Stimulated activated CD4-positive, alpha-beta T cell treated with anti-CD3 and anti-CD28 coated beads, Interleukin-2, amount 100 ng/mL, for 24 hours (primary cell): Measurements from ENCODE around the gene TFPI.
"Not testable (repeated sequence)": the region's sequence is repeated elsewhere in the genome, so short reads cannot be mapped to it uniquely, and the experiment has no call there.

Experiments used
- DNase-seq, 2 donors: peaks; one replicate each; pipeline ENCODE4 v3.0.0-alpha.2; 2020

The TFPI gene

DNA sequence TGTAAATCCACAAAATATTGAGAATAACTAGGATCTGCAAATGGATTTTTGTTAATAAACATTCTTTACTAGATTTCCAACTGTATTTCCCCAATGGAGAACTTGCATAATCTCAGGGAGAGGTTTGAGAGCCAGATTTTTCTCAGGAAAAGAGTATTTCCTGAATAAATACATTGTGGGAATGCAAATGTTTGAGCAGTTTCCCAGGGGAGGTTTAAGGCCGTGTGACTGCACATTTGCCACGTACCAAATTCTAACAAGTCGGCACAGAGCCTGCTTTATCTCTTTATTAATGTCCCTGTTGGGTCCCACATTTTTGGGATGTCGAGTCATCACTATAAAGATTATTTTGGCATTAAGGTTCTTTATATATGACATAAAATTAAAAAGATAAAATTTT is 27.0 kb downstream of the TFPI start:
- DNase-seq, result no peak

DNA sequence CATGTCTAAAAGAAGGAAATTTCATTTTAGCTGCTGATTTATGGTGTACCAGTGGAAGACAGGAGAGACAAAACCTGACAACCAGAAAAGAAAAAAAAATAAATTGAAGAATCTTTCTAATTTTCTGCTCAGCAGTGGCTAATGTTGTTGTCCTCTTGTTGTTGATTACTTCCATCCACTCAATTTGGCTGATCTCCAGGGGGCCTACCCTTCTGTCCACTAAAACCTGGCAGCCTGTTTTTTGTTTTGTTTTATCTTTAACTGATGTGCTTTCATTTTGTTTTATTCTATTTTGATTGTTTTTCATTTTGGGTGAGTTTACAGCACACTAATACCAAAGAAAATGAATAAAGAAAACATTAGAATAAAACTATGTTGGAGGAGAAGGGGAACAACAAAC is 27.4 kb downstream of the TFPI start:
- no peak for DNase-seq

DNA sequence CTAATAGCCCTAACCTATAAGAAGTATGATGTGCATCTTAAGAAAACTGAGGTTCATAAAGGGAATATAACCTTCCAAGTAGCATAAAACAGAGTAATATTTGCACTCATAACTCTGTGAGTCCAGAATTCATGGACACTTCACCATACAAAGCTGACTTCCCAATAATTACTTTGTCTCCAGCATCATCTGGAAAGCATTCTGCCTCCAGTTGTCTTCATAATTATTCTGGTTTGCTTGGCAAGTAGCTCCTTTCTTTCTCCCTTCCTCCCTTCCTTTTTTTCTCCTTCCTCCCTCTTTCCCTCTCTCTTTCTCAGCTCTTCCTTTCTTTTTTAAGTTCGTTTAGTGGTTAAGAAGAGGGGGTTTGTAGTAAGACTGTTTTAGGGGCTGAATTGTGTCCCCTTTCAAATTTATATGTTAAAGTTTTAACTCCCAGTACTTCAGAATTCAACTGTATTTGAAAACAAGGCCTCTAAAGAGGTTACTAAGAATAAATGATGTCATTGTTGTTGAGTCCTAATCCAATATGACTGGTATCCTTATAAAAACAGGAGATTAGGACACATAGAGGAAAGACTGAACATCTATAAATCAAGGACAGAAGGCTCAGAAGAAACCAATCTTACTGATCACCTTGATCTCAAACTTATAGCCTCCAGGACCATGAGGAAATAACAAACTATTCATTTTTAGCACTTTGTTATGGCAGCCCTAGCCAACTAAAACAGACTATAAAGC is 28.9 kb downstream of the TFPI start:
- no peak for DNase-seq

DNA sequence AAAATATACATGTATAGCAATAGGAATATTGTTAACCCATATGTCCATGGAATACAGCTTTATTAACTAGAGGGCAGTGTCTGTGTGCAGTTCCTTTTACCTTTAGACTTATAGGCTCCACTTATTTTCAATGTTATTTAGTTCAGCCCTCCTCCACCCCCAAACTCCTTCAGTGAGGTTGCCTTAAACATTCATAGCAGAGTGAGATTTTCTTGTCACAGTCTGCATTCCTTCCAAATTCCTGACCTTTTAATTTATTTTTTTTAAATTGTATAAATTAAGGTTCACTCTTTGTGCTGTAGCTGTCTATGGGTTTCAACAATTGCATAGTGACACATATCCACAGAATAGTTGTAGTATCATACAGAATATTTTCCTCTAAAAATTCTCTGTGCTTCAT is 30.9 kb downstream of the TFPI start:
- no peak for DNase-seq

DNA sequence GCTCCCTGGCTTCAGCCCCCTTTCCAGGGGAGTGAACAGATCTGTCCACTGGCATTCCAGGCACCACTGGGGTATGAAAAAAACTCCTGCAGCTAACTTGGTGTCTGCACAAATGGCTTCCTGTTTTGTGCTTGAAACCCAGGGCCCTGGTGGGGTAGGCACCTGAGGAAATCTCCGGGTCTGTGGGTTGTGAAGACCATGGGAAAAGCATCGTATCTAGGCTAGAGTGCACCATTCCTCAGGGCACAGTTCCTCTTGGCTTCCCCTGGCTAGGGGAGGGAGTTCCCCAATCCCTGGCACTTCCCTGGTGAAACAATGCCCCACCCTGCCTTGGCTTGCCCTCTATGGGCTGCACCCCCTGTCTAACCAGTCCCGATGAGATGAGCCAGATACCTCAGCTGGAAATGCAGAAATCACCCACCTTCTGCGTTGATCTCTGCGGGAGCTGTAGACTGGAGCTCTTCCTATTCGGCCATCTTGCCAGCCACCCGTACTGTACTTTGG is 34.1 kb downstream of the TFPI start:
- no peak for DNase-seq

DNA sequence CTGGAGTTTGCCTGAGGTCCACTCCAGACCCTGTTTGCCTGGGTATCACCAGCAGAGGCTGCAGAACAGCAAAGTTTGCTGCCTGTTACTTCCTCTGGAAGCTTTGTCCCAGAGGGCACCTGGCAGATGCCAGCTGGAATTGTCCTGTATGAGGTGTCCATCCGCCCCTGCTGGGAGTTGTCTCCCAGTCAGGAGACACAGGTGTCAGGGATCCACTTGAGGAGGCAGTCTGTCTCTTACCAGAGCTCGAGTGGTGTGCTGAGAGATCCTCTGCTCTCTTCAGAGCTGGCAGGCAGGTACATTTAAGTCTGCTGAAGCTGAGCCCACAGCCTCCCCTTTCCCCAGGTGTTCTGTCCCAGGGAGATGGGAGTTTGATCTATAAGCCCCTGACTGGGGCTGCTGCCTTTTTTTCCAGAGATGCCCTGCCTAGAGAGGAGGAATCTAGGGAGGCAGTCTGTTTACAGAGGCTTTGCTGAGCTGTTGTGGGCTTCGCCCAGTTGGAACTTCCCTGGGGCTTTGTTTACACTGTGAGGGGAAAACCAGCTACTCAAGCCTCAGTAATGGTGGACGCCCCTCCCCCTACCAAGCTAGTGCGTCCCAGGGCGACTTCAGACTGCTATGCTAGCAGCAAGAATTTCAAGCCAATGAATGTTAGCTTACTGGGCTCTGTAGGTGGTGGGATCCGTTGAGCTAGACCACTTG is 34.7 kb downstream of the TFPI start:
- DNase-seq, result no peak

DNA sequence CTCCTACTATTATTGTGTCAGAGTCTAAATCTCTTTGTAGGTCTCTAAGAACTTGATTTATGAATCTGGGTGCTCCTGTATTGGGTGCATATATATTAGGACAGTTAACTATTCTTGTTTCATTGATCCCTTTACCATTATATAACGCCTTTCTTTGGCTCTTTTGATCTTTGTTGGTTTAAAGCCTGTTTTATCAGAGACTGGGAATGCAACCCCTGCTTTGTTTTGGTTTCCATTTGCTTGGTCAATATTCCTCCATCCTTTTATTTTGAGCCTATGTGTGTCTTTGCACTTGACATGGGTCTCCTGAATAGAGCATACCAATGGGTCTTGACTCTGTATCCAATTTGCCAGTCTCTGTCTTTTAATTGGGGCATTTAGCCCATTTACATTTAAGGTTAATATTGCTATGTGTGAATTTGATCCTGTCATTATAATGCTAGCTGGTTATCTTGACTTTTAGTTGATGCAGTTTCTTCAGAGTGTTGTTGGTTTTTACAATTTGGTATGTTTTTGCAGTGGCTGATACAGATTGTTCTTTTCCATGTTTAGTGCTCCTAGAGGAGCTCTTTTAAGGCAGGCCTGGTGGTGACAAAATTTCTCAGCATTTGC is 36.4 kb downstream of the TFPI start:
- DNase-seq, result not testable (repeated sequence)

DNA sequence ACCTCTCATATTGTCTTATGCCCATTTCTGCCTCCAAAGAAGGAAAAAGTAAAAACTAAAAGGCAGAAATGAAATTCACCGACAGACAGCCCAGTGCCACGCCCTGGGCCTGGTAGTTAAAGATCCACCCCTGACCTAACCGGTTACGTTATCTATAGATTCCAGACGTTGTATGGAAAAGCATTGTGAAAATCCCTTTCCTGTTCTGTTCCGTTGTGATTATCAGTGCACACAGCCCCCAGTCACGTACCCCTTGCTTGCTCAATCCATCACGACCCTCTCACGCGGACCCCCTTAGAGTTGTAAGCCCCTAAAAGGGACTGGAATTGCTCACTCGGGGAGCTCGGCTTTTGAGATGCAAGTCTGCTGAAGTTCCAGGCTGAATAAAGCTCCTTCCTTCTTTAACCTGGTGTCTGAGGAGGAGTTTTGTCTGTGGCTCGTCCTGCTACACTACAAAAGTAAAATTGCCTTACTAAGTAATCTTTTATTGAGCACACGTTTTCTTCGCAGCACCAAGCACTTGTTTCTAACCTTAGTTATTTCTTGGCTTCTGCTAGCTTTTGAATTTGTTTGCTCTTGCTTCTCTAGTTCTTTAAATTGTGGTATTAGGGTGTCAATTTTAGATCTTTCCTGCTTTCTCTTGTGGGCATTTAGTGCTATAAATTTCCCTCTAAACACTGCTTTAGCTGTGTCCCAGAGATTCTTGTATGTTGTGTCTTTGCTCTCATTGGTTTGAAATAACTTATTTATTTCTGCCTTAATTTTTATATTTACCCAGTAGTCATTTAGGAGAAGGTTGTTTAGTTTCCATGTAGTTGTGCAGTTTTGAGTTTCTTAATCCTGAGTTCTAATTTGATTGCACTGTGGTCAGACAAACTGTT is 37.4 kb downstream of the TFPI start:
- not testable (repeated sequence) for DNase-seq

DNA sequence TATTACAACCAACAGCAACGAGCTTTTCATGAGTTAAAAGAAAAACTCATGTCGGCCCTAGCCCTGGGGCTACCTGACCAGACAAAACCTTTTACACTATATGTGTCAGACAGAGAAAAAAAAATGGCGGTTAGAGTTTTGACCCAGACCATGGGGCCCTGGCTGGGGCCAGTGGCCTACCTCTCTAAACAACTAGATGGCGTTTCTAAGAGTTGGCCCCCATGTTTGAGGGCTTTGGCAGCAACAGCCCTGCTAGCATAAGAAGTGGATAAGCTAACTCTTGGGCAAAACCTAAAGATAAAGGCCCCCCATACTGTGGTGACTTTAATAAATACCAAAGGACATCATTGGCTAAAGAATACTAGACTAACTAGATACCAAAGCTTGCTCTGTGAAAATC is 39.3 kb downstream of the TFPI start:
- DNase-seq, result no peak

DNA sequence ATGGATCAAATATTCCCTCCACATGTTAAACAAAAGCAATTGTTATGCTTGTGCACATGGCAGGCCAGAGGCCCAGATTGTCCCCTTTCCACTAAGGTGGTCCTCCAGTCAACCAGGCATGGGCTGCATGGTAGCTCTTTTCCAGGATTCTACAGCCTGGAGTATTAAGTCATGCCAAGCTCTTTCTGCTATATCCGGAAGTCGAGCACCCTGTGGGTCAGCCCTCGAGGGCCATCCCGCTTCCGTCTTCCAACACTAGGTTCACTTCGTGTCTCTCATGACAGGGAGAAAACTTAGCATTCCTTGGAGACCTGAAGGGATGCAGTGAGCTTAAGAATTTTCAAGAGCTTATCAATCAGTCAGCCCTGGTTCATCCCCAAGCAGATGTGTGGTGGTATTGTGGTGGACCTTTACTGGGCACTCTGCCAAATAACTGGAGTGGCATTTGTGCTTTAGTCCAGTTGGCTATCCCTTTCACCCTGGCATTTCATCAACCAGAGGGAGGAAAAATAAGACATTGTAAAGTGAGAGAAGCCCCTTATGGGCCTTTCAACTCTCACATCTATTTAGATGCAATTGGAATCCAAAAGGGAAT is 39.9 kb downstream of the TFPI start:
- not testable (repeated sequence) for DNase-seq

DNA sequence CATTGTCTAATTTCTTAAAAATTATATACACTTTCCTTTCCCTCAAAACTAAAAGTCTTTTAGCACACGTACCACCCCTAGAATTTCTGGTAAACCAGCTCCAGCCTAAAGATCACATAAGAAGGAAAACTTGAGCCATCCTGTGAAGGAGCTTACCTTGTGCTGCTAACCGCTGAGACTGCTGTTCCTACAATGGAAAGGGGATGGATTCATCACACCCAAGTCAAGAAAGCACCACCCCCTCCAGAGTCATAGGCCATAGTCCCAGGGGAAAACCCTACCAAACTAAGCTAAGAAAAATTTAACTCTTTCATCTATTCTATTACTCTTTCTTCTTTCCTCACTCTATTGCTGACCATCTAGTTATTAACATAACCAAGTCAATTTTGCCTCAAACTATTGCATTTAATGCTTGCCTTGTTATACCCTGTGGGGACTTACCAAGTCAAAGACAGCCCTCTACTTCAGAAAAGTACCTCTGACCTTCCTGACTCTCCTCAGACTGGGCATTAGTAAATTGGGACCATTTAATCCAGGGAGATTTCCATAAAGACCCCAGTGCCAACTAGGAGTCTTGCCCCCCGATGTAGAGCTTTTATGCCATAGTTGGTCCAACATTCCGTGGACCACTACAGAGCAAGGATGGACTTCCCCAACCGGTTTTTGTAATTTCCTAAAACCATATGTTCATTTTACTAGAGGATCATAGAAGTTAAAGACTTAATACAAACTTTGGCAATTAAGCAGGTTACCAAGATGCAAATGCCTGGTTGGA is 40.6 kb downstream of the TFPI start:
- DNase-seq, result not testable (repeated sequence)

DNA sequence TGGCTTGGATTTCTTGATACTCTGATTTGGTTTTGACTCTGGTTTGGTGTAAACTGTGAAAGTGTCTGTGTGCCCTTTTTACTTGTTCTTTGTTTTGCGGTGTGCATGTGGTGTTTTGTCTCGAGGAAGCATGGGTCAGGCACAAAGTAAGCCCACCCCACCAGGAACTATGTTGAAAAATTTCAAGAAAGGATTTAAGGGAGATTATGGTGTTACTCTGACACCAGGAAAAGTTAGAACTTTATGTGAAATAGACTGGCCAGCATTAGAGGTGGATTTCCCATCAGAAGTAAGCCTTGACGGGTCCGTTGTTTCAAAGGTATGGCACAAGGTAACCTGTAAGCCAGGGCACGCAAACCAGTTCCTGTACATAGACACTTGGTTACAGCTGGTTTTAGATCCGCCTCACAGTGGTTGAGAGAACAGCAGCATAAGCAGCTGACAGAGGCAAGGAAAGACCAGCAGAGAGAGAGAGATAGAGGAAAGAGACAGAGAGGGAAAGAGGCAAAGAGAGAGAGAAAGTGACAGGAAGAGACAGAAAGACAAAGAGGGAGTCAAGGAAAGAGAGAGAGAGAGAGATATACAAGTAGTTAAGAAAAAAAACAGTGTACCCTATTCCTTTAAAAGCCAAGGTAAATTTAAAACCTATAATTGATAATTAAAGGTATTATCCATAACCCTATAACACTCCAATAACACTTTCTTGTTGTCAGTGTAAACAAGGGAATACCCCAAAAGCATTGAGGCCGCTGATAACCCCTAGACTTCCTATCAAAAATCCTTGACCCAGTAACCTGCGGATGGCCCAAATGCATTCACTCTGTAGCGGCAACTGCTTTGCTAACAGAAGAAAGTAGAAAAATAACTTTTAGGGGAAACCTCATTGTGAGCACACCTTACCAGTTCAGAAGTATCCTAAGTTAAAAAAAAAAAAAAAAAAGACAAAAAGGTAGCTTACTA is 42.6 kb downstream of the TFPI start:
- DNase-seq, result no peak

DNA sequence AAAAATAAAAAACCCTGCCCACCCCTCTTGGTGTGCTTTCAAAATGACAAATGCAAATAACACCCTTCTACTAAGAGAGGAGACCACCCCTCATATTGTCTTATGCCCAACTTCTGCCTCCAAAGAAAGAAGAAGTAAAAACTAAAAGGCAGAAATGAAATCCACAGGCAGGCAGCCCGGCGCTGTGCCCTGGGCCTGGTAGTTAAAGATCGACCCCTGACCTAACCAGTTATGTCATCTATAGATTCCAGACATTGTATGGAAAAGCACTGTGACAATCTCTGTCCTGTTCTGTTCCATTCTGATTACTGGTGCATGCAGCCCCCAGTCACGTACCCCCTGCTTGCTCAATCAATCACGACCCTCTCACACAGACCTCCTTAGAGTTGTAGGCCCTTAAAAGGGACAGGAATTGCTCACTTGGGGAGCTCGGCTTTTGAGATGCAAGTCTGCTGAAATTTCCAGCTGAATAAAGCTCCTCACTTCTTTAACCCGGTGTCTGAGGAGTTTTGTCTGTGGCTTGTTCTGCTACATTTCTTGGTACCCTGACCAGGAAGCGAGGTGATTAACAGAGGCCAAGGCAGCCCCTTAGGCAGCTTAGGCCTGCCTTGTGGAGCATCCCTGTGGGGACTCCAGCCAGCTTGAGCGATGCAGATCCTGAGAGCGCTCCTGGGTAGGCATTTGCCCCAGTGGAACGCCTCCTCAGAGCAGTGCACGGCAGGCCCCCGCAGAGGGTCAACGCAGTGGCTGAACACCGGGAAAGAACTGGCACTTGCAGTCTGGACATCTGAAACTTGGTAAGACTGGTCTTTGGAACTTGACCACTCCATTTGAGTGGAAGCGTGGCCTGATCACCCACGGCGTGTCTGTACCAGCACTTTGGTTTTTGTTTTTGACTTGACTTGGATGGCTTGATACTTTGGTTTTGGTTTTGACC is 43.5 kb downstream of the TFPI start:
- not testable (repeated sequence) for DNase-seq

DNA sequence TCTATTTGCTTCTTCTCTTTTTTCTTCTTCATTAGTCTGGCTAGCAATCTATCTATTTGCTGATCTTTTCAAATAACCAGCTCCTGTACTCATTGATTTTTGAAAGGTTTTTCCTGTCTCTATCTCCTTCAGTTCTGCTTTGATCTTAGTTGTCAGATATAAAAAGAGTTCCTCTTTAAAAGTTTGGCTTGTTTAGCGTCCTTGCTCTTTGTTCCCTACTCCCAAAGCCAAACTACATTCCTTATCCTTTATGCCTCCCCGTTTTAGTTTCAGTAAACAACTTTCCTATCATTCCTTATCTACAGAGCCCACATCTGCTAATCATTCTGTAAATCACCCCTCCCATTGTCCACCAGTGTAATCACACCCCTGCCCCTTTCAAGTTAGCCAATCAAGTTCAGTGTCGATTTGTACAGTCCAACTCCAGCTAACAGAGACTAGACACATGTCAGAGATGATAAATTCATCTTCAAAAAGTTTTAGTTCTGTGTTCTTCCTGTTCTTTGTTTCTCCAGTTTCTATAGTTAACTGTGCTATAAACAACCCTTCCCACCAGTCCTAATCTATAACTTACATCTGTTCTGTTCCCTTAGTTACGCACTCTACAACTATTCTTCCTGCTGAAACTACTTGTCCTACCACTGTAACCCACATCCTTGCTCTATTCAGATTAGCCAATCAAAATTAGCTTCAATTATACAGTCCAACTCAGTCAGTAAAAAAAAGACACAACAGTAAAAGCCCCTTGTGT is 44.4 kb downstream of the TFPI start:
- DNase-seq, result no peak

DNA sequence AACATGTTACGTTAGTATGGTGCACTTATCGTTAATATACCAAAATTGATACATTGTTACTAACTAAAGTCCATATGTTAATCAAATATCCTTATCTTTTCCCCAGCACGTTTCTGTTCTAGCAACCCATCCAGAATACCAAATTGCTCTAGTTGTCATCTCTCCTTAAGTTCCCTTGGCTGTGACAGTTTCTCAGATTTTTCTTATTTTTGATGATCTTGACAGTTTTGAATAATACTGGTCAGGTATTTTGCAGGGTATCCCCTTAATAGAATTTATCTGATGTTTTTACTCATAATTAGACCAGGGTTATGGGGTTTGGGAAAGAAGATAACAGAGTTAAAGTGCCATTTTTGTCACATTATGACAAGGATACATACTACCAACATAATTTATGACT is 47.8 kb downstream of the TFPI start:
- DNase-seq, result no peak

DNA sequence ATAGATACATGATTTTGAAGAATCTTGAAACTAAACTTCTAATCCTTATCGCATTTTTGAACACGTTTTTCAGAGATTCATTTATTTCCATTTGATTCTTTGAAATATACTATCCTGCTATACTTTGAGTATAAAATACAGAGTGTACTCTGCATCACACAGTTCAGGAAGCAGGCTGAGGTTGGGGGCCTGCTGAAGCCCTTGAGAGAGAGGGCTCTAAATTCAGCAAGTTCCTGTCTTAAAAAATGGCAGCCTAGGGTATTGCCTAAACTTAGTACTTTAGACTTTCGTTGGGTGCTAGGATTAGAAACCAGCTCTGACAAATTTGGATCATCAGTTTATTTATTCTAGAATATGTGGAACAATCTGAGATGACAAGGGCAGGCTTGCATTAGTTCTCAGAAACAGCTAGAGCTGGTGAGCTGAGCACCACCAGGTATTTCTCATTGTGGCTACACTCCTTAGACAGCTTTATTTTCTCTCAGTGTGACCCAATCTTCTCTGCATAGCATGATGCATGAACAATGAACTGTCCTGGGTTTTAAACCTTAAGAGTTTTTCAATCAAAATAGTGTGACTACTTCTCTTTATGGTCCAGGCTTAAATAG is 49.1 kb downstream of the TFPI start:
- no peak for DNase-seq

DNA sequence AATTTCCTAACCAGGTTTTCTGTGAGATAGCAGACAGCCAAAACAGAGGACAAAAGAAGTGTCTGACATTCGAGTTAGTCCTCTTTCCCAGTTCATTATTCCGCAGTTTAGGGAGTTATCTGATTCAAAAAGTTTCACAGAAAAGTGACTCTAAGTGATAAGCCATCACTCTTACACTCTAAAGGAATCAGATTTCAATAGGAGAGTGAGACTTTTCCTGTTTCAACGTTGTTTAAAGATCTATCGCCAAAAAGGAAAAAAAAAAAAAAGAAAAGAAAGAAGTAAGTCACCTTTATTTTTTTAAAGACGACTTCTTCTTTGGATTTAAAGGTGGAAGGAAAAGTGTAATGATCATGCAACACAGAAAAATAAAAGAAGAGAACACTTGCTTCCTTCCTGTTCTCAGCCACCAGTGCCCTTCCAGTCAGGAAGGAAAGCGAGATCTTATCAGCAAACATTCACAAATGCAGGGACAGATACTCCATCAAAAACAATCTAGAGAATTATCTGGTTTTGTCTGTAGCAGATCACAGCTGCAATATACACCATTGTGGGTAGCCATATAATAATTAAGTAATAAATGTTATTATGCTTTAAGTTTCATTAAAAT is 49.8 kb downstream of the TFPI start:
- no peak for DNase-seq

DNA sequence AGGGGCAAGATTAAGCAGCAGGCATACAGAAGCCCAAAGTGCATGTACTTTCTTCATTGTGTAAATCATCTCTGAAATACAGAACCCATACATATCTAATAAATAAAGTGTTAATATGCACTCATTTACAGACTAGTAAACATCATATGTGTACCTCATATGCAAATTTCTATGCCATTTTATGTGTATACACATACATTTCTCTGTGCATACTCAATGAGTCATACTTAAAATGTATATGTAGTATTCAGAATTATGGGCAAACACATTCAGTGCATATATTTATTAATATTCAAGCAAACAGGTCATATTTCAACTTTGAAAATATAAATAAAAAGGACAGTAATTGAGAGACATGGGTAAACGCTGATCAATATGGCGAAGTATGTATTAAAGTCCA is 50.5 kb downstream of the TFPI start:
- no peak for DNase-seq
